ENCODE results near the gene IMPG2. TPM values are rescaled to one million over a fixed set of nuclear protein-coding genes. Genes with fewer than 3 reads are reported as not detected.
A peak's percentile ranks its signal among the peaks of the same experiment; 100 is the strongest.

The IMPG2 gene
- total RNA-seq, 2 experiments from 2014 or later, result 0.45 to 0.66 TPM

GRCh38 chr3:101195951-101196713 lies 124.2 kb downstream of the IMPG2 start:
- Mint-ChIP-seq H3K4me1 (ENCODE audit: low read depth) (no peaks in the 10 kb centered on the region), H3K4me3 (no peak overlapping the region), H3K36me3 (ENCODE audit: low read depth) (no peaks in the 10 kb centered on the region), H3K27me3 (peaks cover 11% of the 10 kb centered on the region), H3K9me3 (no peaks in the 10 kb centered on the region), H3K27ac (no peak overlapping the region)
- H3K36me3 ChIP-seq (ENCODE audit: insufficient read depth, low read length), result no peaks in the 10 kb centered on the region
- ATAC-seq (ENCODE audit: poor library complexity) (no peak), DNase-seq (peak in 1 of 14 experiments; percentile 8)
- CTCF ChIA-PET, result interaction anchor here (0.5 kb wide), 1 partner anchor 347 kb away, joined by 3 read pairs; no protein-coding TSS in a partner anchor
- H3K4me3 ChIP-seq (ENCODE audit: low read length), result no peak overlapping the region
- POLR2A ChIA-PET, result no interaction called here
- no peaks in the 10 kb centered on the region for H3K9me3 ChIP-seq (ENCODE audit: control insufficient read depth in 1 of 2, insufficient read depth in 1 of 2, low read length in 2 of 2)
- intact Hi-C loops (cut with DNase I, micrococcal nuclease), result no loop called here
- H3K27me3 ChIP-seq (ENCODE audit: control insufficient read depth in 1 of 2, insufficient read depth in 2 of 2, low read length in 2 of 2), result no peaks in the 10 kb centered on the region
- H3K27ac ChIP-seq (ENCODE audit: low read depth in 1 of 2, low read length in 2 of 2), result no peak overlapping the region
- TF ChIP-seq, protein P1, sequence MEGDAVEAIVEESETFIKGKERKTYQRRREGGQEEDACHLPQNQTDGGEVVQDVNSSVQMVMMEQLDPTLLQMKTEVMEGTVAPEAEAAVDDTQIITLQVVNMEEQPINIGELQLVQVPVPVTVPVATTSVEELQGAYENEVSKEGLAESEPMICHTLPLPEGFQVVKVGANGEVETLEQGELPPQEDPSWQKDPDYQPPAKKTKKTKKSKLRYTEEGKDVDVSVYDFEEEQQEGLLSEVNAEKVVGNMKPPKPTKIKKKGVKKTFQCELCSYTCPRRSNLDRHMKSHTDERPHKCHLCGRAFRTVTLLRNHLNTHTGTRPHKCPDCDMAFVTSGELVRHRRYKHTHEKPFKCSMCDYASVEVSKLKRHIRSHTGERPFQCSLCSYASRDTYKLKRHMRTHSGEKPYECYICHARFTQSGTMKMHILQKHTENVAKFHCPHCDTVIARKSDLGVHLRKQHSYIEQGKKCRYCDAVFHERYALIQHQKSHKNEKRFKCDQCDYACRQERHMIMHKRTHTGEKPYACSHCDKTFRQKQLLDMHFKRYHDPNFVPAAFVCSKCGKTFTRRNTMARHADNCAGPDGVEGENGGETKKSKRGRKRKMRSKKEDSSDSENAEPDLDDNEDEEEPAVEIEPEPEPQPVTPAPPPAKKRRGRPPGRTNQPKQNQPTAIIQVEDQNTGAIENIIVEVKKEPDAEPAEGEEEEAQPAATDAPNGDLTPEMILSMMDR (IDR thresholded peaks at IDR 0.05), result no peak
- no peaks in the 10 kb centered on the region for H3K4me1 ChIP-seq (ENCODE audit: insufficient read depth, low read length)

- TF ChIP-seq, protein P1 (IDR thresholded peaks at IDR 0.05), result no peak
- H3K36me3 ChIP-seq (ENCODE audit: insufficient read depth, low read length), result no peaks in the 10 kb centered on the region
- H3K27me3 ChIP-seq (ENCODE audit: control insufficient read depth in 1 of 2, insufficient read depth in 2 of 2, low read length in 2 of 2), result no peaks in the 10 kb centered on the region
- Mint-ChIP-seq H3K9me3 (no peaks in the 10 kb centered on the region), H3K4me3 (no peak overlapping the region), H3K4me1 (ENCODE audit: low read depth) (no peaks in the 10 kb centered on the region), H3K27me3 (no peaks in the 10 kb centered on the region), H3K36me3 (ENCODE audit: low read depth) (no peaks in the 10 kb centered on the region), H3K27ac (no peak overlapping the region)
- CTCF ChIA-PET, result no interaction called here
- intact Hi-C loops (cut with DNase I, micrococcal nuclease), result no loop called here
- H3K27ac ChIP-seq (ENCODE audit: low read depth in 1 of 2, low read length in 2 of 2), result no peak overlapping the region
- no peaks in the 10 kb centered on the region for H3K9me3 ChIP-seq (ENCODE audit: control insufficient read depth in 1 of 2, insufficient read depth in 1 of 2, low read length in 2 of 2)
- H3K4me1 ChIP-seq (ENCODE audit: insufficient read depth, low read length), result no peaks in the 10 kb centered on the region
- no peak for DNase-seq
- ATAC-seq (ENCODE audit: poor library complexity), result no peak
- no peak overlapping the region for H3K4me3 ChIP-seq (ENCODE audit: low read length)
- POLR2A ChIA-PET, result no interaction called here
These were observed 126.0 kb downstream of the IMPG2 start for GRCh38 chr3:101194392-101194791.

GRCh38 chr3:101193957-101194356 lies 126.4 kb downstream of the IMPG2 start:
- Histone ChIP-seq H3K9me3 (ENCODE audit: control insufficient read depth in 1 of 2, insufficient read depth in 1 of 2, low read length in 2 of 2) (no peaks in the 10 kb centered on the region), H3K27ac (ENCODE audit: low read depth in 1 of 2, low read length in 2 of 2) (no peak overlapping the region), H3K27me3 (ENCODE audit: control insufficient read depth in 1 of 2, insufficient read depth in 2 of 2, low read length in 2 of 2) (no peaks in the 10 kb centered on the region), H3K36me3 (ENCODE audit: insufficient read depth, low read length) (no peaks in the 10 kb centered on the region), H3K4me3 (ENCODE audit: low read length) (no peak overlapping the region), H3K4me1 (ENCODE audit: insufficient read depth, low read length) (no peaks in the 10 kb centered on the region)
- Mint-ChIP-seq H3K27me3 (peaks cover 2% of the 10 kb centered on the region), H3K9me3 (no peaks in the 10 kb centered on the region), H3K36me3 (ENCODE audit: low read depth) (no peaks in the 10 kb centered on the region), H3K4me1 (ENCODE audit: low read depth) (no peaks in the 10 kb centered on the region), H3K27ac (no peak overlapping the region), H3K4me3 (no peak overlapping the region)
- ATAC-seq (ENCODE audit: poor library complexity) (no peak), DNase-seq (no peak)
- TF ChIP-seq, protein P1 (IDR thresholded peaks at IDR 0.05), result no peak
- CTCF ChIA-PET, result no interaction called here
- intact Hi-C loops (cut with DNase I, micrococcal nuclease), result no loop called here
- POLR2A ChIA-PET, result no interaction called here
